SK-N-MC (cell line): ENCODE data around the gene TASL.
"Not testable (repeated sequence)": the region's sequence is repeated elsewhere in the genome, so short reads cannot be mapped to it uniquely, and the experiment has no call there.

Source experiments
- DNase-seq: peaks from one replicate; pipeline ENCODE4 v3.0.0-alpha.2; 2011; ENCODE audit warnings: low read depth, low spot score
- H3K27ac ChIP-seq: fragments of 200-600 bp; sonication (generic); 2 replicates; pipeline ENCODE4 v1.5.1; 2016; ENCODE audit warnings: mixed run types
- H3K36me3 ChIP-seq: fragments of 200-600 bp; sonication (generic); 2 replicates; pipeline ENCODE4 v1.6.1; 2017; ENCODE audit warnings: antibody characterized with exemption, low read length, mixed read lengths; ENCODE audit not compliant: insufficient read depth
- H3K4me3 ChIP-seq: fragments of 200-600 bp; sonication (generic); 2 replicates; pipeline ENCODE4 v1.5.1; 2016
- H3K9ac ChIP-seq: fragments of 200-600 bp; sonication (generic); 2 replicates; pipeline ENCODE4 v1.8.0; 2017; ENCODE audit warnings: mixed run types, mixed read lengths; ENCODE audit not compliant: insufficient read length
- H3K9me3 ChIP-seq: fragments of 200-600 bp; sonication (generic); 2 replicates; pipeline ENCODE4 v1.6.1; 2017; ENCODE audit warnings: low read depth, mild to moderate bottlenecking, antibody characterized with exemption, low read length, moderate library complexity, mixed read lengths
- EZH2 ChIP-seq: fragments of 200-600 bp; sonication (generic); IDR thresholded peaks from one replicate; pipeline ENCODE4 v1.6.1; 2017; ENCODE audit warnings: antibody characterized with exemption
- FOXP2 ChIP-seq: optimal IDR thresholded peaks from 2 replicates; pipeline ENCODE3; 2011; ENCODE audit warnings: mild to moderate bottlenecking, moderate library complexity; ENCODE audit not compliant: insufficient read depth; ENCODE audit errors: extremely low read length, control extremely low read depth
- POLR2AphosphoS5 ChIP-seq: IDR thresholded peaks from 2 replicates; pipeline ENCODE4 v1.6.1; 2012; ENCODE audit warnings: mild to moderate bottlenecking, low read depth, low read length, borderline replicate concordance

TASL gene

DNA sequence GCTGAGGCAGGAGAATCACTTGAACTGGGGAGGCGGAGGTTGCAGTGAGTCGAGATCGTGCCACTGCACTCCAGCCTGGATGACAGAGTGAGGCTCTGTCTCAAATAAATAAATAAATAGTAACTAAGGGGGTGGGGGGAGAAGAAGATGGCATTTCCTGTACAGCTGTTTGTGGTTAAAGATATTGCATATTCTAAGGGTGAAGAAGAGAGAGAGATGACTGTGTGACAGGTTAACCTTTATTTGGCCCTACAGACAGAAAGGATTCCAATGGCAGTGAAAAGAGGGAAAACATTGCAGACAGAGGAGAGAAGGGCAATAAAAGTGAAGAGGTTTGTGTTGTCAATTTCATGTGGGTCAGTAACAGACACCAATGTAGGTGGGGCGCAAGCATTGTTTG lies 9.4 kb downstream of the TASL start:
- Histone ChIP-seq H3K27ac (no peak overlapping the region), H3K9me3 (no peaks in the 10 kb centered on the region), H3K9ac (no peak overlapping the region), H3K36me3 (no peaks in the 10 kb centered on the region), H3K4me3 (no peak overlapping the region)
- TF ChIP-seq EZH2 (no peak), POLR2AphosphoS5 (no peak), FOXP2 (no peak)
- DNase-seq = no peak

DNA sequence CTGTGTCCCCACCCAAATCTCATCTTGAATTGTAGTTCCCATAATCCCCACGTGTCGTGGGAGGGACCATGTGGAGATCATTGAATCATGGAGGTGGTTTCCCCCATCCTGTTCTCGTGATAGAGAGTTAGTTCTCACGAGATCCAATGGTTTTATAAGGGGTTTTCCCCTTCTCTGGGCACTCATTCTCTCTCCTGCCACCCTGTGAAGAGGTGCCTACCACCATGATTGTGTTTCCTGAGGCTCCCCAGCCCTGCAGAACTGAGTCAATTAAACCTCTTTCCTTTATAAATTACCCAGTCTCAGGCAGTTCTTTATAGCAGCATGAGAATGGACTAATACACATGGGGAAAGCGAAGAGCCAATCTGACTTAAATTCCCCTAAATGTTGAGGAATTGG lies 14.5 kb downstream of the TASL start:
- H3K27ac ChIP-seq, H3K36me3 ChIP-seq, H3K4me3 ChIP-seq, H3K9me3 ChIP-seq, H3K9ac ChIP-seq, DNase-seq: not testable (repeated sequence)

DNA sequence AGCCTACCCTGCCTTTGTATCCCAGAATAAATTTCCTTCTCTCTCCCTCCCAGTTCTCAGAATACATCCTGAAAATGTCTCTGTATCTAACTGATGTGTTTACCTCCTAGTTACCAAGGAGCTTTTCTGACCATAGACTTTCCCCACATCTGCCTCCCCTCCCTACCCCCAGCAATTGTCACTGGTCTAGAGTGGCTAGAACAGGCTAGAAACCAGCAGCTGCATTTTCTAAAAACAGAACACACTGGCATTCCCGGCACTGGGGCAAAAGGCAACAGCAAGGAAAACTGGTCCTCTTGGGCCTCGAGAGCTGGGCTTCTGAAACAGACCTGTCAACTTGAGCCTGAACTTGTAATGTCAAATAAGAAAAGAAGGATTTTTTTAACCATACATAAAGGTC lies 16.4 kb downstream of the TASL start:
- Histone ChIP-seq H3K4me3 (no peak overlapping the region), H3K9me3 (no peaks in the 10 kb centered on the region), H3K27ac (no peak overlapping the region), H3K36me3 (no peaks in the 10 kb centered on the region), H3K9ac (no peak overlapping the region)
- TF ChIP-seq POLR2AphosphoS5 (no peak), FOXP2 (no peak), EZH2 (no peak)
- no peak for DNase-seq

DNA sequence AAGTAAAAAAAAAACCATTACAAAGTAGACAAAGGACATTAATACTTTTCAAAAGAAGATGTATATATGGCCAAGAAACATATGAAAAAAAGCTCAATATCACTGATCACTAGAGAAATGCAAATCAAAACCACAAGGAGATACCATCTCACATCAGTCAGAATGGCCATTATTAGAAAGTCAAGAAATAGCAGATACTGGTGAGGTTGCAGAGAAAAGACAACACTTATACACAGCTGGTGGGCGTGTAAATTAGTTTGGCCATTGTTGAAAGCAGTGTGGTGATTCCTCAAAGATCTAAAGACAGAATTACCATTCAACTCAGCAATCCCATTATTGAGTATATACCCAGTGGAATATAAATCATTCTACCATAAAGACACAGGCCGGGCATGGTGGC lies 39.3 kb downstream of the TASL start:
- H3K27ac ChIP-seq = no peak overlapping the region
- DNase-seq = no peak
- TF ChIP-seq POLR2AphosphoS5 (no peak), EZH2 (no peak), FOXP2 (no peak)
- H3K9me3 ChIP-seq = no peaks in the 10 kb centered on the region
- H3K36me3 ChIP-seq = no peaks in the 10 kb centered on the region
- no peak overlapping the region for H3K4me3 ChIP-seq
- H3K9ac ChIP-seq = no peak overlapping the region

DNA sequence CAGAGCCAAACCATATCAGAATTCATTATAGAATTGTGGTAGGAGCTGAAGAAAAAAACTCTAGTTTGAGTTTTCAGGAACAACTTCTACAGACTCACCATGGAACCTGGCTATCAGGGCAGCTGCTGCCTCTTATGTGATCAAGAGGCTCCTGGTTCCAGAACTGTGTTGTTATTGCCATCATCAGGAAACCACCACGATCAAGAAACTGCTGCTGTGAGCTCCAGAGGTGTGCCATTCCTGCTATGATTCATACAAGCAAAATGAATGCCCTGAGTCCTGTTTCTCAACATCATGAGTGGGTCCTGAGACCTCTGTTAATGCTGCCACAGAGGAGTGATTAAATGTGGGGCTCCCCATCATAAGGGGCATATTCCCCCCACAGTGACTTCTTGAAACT lies 43.7 kb downstream of the TASL start:
- DNase-seq = no peak
- Histone ChIP-seq H3K36me3 (no peaks in the 10 kb centered on the region), H3K4me3 (no peak overlapping the region), H3K27ac (no peak overlapping the region), H3K9ac (no peak overlapping the region), H3K9me3 (no peaks in the 10 kb centered on the region)
- no peak for TF ChIP-seq POLR2AphosphoS5
- no peak for TF ChIP-seq EZH2
- TF ChIP-seq FOXP2 = no peak

DNA sequence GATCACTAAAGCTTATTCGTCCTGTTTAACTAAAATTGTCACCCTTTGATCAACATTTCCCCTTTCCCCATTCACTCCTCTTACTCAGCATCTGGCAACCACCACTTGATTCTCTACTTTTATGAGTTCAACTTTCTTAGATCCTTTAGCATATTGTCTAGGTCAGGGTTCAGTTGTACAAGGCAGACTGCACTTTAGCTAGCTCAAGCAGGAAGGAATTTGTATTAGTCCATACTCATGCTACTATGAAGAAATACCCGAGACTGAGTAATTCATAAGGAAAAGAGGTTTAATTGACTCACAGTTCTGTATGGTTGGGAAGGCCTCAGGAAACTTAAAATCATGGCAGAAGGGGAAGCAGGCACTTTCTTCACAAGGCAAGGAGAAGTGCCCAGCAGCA lies 44.3 kb downstream of the TASL start:
- H3K27ac ChIP-seq = no peak overlapping the region
- no peaks in the 10 kb centered on the region for H3K36me3 ChIP-seq
- DNase-seq = no peak
- TF ChIP-seq EZH2 (no peak), FOXP2 (no peak), POLR2AphosphoS5 (no peak)
- no peak overlapping the region for H3K9ac ChIP-seq
- no peak overlapping the region for H3K4me3 ChIP-seq
- H3K9me3 ChIP-seq = no peaks in the 10 kb centered on the region

DNA sequence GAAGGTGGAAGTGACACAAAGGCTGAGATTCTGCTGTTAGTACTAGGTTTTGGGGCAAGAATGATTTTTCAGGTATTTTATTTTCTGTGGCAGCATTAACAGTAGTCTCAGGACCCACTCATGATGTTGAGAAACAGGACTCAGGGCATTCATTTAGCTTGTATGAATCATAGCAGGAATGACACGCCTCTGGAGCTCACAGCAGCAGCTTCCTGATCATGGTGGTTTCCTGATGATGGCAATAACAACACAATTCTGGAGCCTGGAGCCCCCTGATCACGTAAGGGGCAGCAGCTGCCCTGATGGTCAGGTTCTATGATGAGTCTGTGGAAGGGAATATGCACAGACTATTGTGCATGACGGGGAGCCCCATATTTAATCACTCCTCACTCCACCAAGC lies 47.0 kb downstream of the TASL start:
- Histone ChIP-seq H3K9me3 (no peaks in the 10 kb centered on the region), H3K36me3 (no peaks in the 10 kb centered on the region), H3K4me3 (no peak overlapping the region), H3K27ac (no peak overlapping the region), H3K9ac (no peak overlapping the region)
- TF ChIP-seq POLR2AphosphoS5 (no peak), EZH2 (no peak), FOXP2 (no peak)
- no peak for DNase-seq

DNA sequence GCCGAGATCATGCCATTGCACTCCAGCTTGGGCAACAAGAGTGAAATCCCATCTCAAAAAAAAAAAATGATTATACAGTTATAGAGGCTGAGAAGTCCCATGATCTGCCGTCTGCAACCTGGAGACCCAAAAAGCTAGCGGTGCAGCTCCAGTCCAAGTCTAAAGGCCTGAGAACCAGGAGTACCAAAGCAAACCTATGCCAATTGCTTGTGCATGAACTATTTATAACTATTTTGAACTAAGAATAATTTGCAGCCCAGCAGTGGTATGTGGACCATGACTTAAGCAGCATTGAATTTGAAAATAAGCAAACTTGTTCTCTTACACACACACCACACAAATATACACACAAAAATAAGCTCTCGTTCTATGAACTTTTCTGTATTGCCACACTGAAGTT lies 51.8 kb downstream of the TASL start:
- TF ChIP-seq EZH2 = no peak
- TF ChIP-seq POLR2AphosphoS5 = no peak
- TF ChIP-seq FOXP2 = no peak
- H3K36me3 ChIP-seq = no peaks in the 10 kb centered on the region
- no peak for DNase-seq
- H3K27ac ChIP-seq = no peak overlapping the region
- no peak overlapping the region for H3K4me3 ChIP-seq
- no peak overlapping the region for H3K9ac ChIP-seq
- H3K9me3 ChIP-seq = no peaks in the 10 kb centered on the region

DNA sequence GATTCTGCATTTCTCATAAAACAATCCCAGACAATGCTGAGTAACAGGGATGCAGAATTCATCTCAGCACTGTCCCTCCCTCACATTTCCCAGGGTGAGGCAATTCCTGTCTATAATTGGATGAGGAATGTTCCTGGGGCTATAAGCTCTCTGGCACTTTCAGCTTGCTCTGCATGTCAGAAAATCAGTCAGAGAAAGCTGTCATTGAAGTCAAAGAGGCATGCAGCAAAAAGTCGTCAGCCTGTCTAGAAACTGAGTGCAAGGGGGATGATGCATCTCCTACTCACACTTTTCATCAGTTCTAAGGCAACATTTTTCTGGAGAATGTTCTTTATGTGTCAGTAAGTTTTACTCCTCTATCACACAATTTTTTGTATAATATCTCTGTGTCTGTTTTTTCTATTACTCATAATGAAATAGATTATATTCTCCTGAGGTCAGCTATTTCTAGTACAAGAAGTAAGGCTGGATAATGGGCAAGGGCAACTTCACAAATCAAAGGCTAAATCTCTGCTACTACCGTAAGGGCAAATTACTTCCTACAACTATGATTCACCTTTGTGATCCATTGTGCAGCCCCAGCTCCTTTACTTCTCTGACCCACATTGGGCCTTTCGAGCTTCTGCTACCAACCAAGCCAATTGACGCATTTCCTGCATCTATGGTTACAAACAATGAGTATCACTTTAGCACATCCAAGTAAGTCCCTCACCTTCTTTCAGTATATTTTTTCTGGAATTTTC lies 56.0 kb downstream of the TASL start:
- TF ChIP-seq POLR2AphosphoS5 = no peak
- Histone ChIP-seq H3K27ac (peak overlapping the region; percentile 64), H3K36me3 (no peaks in the 10 kb centered on the region), H3K4me3 (peak overlapping the region; percentile 9; the same call in 1 of the 2 replicates), H3K9me3 (no peaks in the 10 kb centered on the region), H3K9ac (no peak overlapping the region)
- DNase-seq = peak; percentile 30
